Fibroblast of lung (primary cell): Measurements from ENCODE around the gene GSN.

Experiments
- CTCF ChIP-seq, 2 donors: IDR thresholded peaks in 1 of 2; conservative IDR thresholded peaks in 1 of 2; 1 replicate in 1 of 2; 2 replicates in 1 of 2; pipeline ENCODE4 v1.5.1; 2011 to 2012; ENCODE audit warnings: low read length in 2 of 2, control low read depth in 1 of 2, inconsistent platforms in 1 of 2, low read depth in 1 of 2, mild to moderate bottlenecking in 1 of 2
- EZH2 ChIP-seq: IDR thresholded peaks from 2 replicates; pipeline ENCODE4 v1.5.1; 2012; ENCODE audit warnings: low read length, control low read depth, mild to moderate bottlenecking; ENCODE audit errors: missing control alignments

GRCh38 chr9:121322737-121323448 is 54.9 kb downstream of the GSN start:
- TF ChIP-seq CTCF (conservative IDR thresholded peaks at IDR 0.05 in 1 of 2, IDR thresholded peaks at IDR 0.05 in 1 of 2; ENCODE audit: low read depth in 1 of 2, low read length in 2 of 2) (no peak), EZH2 (no peak)
